GM12872 (cell line): ENCODE measurements around the gene JAM3.

Experiments
- CTCF ChIP-seq: IDR thresholded peaks from 3 replicates; pipeline ENCODE4 v1.5.1; 2011; ENCODE audit warnings: low read depth, mild to moderate bottlenecking, low read length, moderate library complexity; ENCODE audit not compliant: insufficient read depth

The JAM3 gene

GRCh38 chr11:134068829-134069425 is at the start of gene JAM3:
Gene JAM3, plus strand, starts transcription at chr11:134069072. Its CDS starts 12 bp downstream, at chr11:134069084.
- no peak for TF ChIP-seq CTCF

GRCh38 chr11:134019500-134019899 is 49.4 kb upstream of the JAM3 start:
- TF ChIP-seq CTCF, result no peak

GRCh38 chr11:134020598-134020997 is 48.3 kb upstream of the JAM3 start:
- TF ChIP-seq CTCF, result no peak

GRCh38 chr11:134021326-134021725 is 47.5 kb upstream of the JAM3 start:
- TF ChIP-seq CTCF, result no peak

GRCh38 chr11:134022748-134023147 is 46.1 kb upstream of the JAM3 start:
- no peak for TF ChIP-seq CTCF

- no peak for TF ChIP-seq CTCF
Measured at GRCh38 chr11:134024420-134025081, 44.3 kb upstream of the JAM3 start.

- TF ChIP-seq CTCF, result no peak
Measured at GRCh38 chr11:134025082-134025429, 43.8 kb upstream of the JAM3 start.
